AG09319 (cell line): ENCODE data around the gene ANP32B.

Experiments
- DNase-seq: peaks from one replicate; pipeline ENCODE4 v3.0.0-alpha.2; 2010; ENCODE audit warnings: low read depth; ENCODE audit errors: extremely low read depth
- TF ChIP-seq, protein P1 (sequence below): IDR thresholded peaks from 2 replicates; pipeline ENCODE4 v1.5.1; 2011; ENCODE audit warnings: low read depth, mild to moderate bottlenecking, inconsistent platforms, low read length, moderate library complexity

The ANP32B gene

DNA sequence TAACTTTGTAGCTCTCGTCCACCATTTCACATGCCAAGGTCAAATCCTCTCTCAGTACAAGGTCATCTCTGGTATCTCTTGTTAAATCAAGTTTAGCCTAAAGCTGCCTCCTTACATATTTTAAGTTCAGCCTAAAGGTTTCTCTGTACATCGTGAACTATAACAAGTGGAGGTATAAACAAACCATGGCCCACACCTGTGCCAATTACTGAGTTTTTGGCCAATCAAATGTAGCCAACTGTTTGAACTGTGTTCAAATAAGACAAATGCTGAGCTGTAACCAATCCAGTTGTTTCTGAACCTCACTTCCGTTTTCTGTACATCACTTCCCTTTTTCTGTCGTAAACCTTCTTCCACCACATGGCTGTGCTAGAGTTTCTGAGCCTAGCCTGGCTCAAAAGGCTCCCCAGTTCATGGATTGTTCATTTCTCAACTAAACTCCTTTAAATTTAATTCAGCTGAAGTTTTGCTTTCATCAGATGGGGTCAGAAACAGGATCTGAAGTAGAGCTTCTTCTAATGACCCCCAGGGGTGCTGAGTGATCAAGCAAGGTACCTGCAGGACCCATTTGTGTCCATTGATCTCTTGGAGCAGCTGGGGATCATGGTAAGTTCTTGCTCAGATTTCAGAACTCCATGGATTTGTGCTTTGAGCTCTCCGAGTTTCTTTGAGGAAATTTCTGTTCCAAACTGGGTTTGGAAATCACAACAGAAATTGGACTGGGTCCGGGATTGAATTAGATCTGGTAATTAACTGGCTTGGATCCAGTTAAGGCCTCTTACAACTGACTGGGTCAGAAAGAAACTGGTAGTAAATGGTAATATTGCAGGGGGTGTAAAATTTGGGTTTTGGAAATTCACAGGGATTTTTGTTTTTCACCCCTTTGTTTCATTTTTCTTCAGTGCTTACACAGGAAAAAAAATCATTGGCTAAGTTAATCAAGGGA lies 62.4 kb downstream of the ANP32B start:
- no peak for DNase-seq
- TF ChIP-seq, protein P1, sequence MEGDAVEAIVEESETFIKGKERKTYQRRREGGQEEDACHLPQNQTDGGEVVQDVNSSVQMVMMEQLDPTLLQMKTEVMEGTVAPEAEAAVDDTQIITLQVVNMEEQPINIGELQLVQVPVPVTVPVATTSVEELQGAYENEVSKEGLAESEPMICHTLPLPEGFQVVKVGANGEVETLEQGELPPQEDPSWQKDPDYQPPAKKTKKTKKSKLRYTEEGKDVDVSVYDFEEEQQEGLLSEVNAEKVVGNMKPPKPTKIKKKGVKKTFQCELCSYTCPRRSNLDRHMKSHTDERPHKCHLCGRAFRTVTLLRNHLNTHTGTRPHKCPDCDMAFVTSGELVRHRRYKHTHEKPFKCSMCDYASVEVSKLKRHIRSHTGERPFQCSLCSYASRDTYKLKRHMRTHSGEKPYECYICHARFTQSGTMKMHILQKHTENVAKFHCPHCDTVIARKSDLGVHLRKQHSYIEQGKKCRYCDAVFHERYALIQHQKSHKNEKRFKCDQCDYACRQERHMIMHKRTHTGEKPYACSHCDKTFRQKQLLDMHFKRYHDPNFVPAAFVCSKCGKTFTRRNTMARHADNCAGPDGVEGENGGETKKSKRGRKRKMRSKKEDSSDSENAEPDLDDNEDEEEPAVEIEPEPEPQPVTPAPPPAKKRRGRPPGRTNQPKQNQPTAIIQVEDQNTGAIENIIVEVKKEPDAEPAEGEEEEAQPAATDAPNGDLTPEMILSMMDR: no peak

DNA sequence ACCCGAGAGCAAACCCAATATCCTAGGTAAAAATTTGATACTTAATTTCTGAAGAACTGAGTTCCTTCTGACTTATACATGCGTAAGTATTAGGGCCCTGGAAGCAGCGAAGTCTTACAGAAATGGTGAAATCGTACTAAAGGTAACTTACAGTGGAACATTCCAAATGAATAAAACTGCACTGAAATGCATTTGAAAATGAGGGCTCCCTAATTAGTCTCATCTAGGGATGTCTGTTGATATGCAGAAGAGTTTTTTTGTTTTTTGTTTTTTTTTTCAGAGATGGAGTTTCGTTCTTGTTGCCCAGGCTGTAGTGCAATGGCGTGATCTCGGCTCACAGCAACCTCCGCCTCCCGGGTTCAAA lies 63.0 kb downstream of the ANP32B start:
- TF ChIP-seq, protein P1: no peak
- no peak for DNase-seq

DNA sequence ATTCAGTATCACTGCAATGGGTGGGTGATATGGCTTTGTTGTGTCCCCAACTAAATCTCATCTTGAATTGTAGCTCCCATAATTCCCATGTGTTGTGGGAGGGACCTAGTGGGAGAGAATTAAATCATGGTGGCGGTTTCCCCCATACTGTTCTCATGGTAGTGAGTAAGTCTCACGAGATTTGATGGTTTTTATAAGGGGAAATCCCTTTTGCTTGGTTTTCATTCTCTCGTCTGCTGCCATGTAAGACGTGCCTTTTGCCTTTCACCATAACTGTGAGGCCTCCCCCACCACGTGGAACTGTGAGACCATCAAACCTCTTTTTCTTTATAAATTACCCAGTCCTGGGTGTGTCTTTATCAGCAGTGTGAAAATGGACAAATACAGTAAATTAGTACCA lies 63.9 kb downstream of the ANP32B start:
- DNase-seq: no peak
- TF ChIP-seq, protein P1: no peak

DNA sequence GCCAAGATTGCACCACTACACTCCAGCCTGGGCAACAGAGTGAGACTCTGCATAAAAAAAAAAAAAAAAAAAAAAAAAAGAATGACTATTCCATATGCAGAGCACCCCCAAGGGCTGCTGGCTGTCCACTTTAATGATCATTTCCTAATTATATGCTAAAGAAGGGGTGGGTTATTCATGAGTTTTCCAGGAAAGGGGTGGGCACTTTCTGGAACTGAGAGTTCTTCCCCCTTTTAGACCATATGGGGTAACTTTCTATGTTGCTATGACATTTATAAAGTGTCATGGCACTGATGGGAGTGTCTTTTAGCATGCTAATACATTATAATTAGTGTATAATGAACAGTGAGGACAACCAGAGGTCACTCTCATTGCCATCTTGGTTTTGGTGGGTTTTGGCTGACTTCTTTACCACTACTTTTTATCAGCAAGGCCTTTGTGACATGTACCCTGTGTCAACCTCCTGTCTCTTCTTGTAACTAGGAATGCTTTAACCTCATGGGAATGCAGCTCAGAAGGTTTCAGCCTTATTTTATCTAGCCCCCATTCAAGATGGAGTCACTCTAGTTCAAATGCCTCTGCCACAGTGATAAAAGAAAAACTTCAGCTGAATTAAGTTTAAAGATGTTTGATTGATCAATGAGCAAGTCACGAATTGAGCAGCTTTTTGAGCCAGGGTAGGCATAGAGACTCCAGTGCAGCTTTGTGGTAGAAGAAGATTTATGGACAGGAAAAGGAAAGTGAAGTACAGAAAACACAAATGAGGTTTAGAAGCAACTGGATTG lies 66.3 kb downstream of the ANP32B start:
- TF ChIP-seq, protein P1: no peak
- no peak for DNase-seq

DNA sequence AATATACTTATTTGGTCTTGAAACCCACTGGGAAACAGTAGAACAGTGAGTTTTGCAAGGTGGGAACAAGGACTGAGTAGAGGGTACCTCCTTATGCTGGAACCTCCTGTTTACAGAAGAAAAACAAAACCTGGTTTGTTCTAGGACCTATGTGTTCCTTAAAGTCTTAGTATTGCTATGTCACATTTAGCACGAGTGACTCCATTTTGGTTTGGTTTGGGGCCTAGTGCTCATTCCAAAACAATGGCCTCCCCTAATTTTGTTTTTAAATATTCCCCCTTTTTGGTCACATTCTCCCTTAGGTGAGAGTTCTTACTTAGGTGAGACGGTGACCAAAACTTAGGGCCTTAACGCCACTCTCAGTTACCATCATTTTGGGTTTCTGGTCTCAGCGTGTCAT lies 67.2 kb downstream of the ANP32B start:
- DNase-seq: no peak
- TF ChIP-seq, protein P1: no peak

DNA sequence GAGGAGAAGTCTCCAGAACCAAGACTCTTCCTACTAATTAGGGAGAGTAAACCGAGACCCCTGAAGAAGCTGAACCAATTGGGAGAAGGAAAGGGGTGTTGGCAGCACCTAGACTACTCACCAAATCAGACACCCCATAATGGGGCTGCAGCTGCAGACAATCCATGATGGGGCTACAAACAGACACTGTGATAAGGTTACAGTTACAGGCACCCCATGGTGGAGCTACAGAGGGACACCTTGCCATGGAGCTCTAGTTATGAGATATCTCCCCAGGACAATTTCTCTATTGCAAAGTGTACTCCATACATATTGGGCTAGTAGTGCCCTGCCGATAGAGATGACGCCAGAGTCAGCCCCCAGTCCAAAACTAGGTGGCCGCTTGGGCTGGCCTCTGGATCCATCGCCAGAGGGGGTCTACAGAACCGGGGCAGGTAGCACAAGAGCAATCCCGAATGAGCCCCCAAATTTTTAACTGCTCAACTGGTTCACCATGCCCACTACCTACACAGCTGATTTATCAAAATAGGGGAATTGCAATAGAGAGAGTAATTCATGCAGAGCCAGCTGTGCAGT lies 71.3 kb downstream of the ANP32B start:
- DNase-seq: no peak
- TF ChIP-seq, protein P1: no peak
